Dedifferentiated amniotic fluid mesenchymal stem cell (primary cell): ENCODE results near the gene SAMD4A.

Source experiments
- DNase-seq: peaks from one replicate; pipeline ENCODE4 v3.0.0-alpha.2; 2016; ENCODE audit errors: extremely low spot score

SAMD4A gene

GRCh38 chr14:54760866-54761575, 194.1 kb downstream of the SAMD4A start:
- DNase-seq, result no peak

GRCh38 chr14:54761835-54762234, 194.9 kb downstream of the SAMD4A start:
- no peak for DNase-seq

- DNase-seq, result no peak
Measured at GRCh38 chr14:54762296-54762695, 195.4 kb downstream of the SAMD4A start.

- DNase-seq, result no peak
Measured at GRCh38 chr14:54763761-54764160, 196.8 kb downstream of the SAMD4A start.

GRCh38 chr14:54766276-54767138, 199.6 kb downstream of the SAMD4A start:
- no peak for DNase-seq

- no peak for DNase-seq
Measured at GRCh38 chr14:54767139-54767431, 200.2 kb downstream of the SAMD4A start.

GRCh38 chr14:54767450-54767849, 200.5 kb downstream of the SAMD4A start:
- no peak for DNase-seq

GRCh38 chr14:54768501-54769129, 201.7 kb downstream of the SAMD4A start:
- DNase-seq, result no peak

- no peak for DNase-seq
Measured at GRCh38 chr14:54769951-54770863, 203.3 kb downstream of the SAMD4A start.

GRCh38 chr14:54771411-54772027, 204.6 kb downstream of the SAMD4A start:
- DNase-seq, result no peak

GRCh38 chr14:54772451-54772881, 205.5 kb downstream of the SAMD4A start:
- DNase-seq, result no peak

- peak; percentile 100 for DNase-seq
Measured at GRCh38 chr14:54773171-54774006, 206.5 kb downstream of the SAMD4A start.

- no peak for DNase-seq
Measured at GRCh38 chr14:54774824-54775223, 207.9 kb downstream of the SAMD4A start.

- DNase-seq, result no peak
Measured at GRCh38 chr14:54775486-54776140, 208.7 kb downstream of the SAMD4A start.

- peak; percentile 74 for DNase-seq
Measured at GRCh38 chr14:54776361-54777001, 209.6 kb downstream of the SAMD4A start.

GRCh38 chr14:54777395-54777794, 210.5 kb downstream of the SAMD4A start:
- DNase-seq, result no peak

GRCh38 chr14:54778618-54779345, 211.9 kb downstream of the SAMD4A start:
- DNase-seq, result no peak

- no peak for DNase-seq
Measured at GRCh38 chr14:54781080-54781479, 214.2 kb downstream of the SAMD4A start.
